Measurements from ENCODE around the gene NUP210. TPM values are rescaled to one million over a fixed set of nuclear protein-coding genes. Genes with fewer than 3 reads are reported as not detected.

Gene NUP210
- total RNA-seq, 1 experiment from 2014 or later, result 8.4 TPM

GRCh38 chr3:13280811-13281506, 139.2 kb downstream of the NUP210 start:
- Mint-ChIP-seq H3K4me3 (ENCODE audit: unreplicated experiment) (no peak overlapping the region), H3K27me3 (ENCODE audit: insufficient read depth, unreplicated experiment) (peaks cover 25% of the 10 kb centered on the region), H3K4me1 (ENCODE audit: insufficient read depth, unreplicated experiment) (no peaks in the 10 kb centered on the region), H3K9me3 (ENCODE audit: unreplicated experiment) (peaks cover 10% of the 10 kb centered on the region), H3K36me3 (ENCODE audit: insufficient read depth, unreplicated experiment) (no peaks in the 10 kb centered on the region), H3K27ac (ENCODE audit: low read depth, unreplicated experiment) (no peak overlapping the region)
- ChIA-PET CTCF (interaction anchor here (0.7 kb wide), 1 partner anchor 26 kb away, joined by 3 read pairs; no protein-coding TSS in a partner anchor), POLR2A (no interaction called here)
- no TSS peak for BruUV-seq (replicated peaks)
- intact Hi-C loops (cut with micrococcal nuclease), result no loop called here
- DNase-seq (ENCODE audit: unreplicated experiment), result no peak
- no peak for TF ChIP-seq CTCF (IDR thresholded peaks at IDR 0.05; ENCODE audit: unreplicated experiment)

- CTCF ChIA-PET, result interaction anchor here (0.7 kb wide), 1 partner anchor 27 kb away, joined by 3 read pairs; no protein-coding TSS in a partner anchor
- H3K4me1 Mint-ChIP-seq (ENCODE audit: insufficient read depth, unreplicated experiment), result no peaks in the 10 kb centered on the region
- H3K9me3 Mint-ChIP-seq (ENCODE audit: unreplicated experiment), result peaks cover 8% of the 10 kb centered on the region
These were observed 139.9 kb downstream of the NUP210 start for GRCh38 chr3:13280122-13280790.

GRCh38 chr3:13279532-13279910, 140.6 kb downstream of the NUP210 start:
- H3K9me3 Mint-ChIP-seq (ENCODE audit: unreplicated experiment), result peaks cover 8% of the 10 kb centered on the region
- no peak overlapping the region for H3K27ac Mint-ChIP-seq (ENCODE audit: low read depth, unreplicated experiment)
- no peak for TF ChIP-seq CTCF (IDR thresholded peaks at IDR 0.05; ENCODE audit: unreplicated experiment)
- H3K4me3 Mint-ChIP-seq (ENCODE audit: unreplicated experiment), result no peak overlapping the region
- ChIA-PET POLR2A (no interaction called here), CTCF (no interaction called here)
- no peaks in the 10 kb centered on the region for H3K4me1 Mint-ChIP-seq (ENCODE audit: insufficient read depth, unreplicated experiment)
- BruUV-seq (replicated peaks), result no TSS peak
- intact Hi-C loops (cut with micrococcal nuclease), result no loop called here
- H3K36me3 Mint-ChIP-seq (ENCODE audit: insufficient read depth, unreplicated experiment), result no peaks in the 10 kb centered on the region
- DNase-seq (ENCODE audit: unreplicated experiment), result no peak
- H3K27me3 Mint-ChIP-seq (ENCODE audit: insufficient read depth, unreplicated experiment), result peaks cover 25% of the 10 kb centered on the region

More at GRCh38 chr3:13280122-13280790, 139.9 kb downstream of the NUP210 start:
- H3K36me3 Mint-ChIP-seq (ENCODE audit: insufficient read depth, unreplicated experiment), result no peaks in the 10 kb centered on the region
- no peak for DNase-seq (ENCODE audit: unreplicated experiment)
- H3K4me3 Mint-ChIP-seq (ENCODE audit: unreplicated experiment), result no peak overlapping the region
- BruUV-seq (replicated peaks), result no TSS peak
- no peak for TF ChIP-seq CTCF (IDR thresholded peaks at IDR 0.05; ENCODE audit: unreplicated experiment)
- peaks cover 25% of the 10 kb centered on the region for H3K27me3 Mint-ChIP-seq (ENCODE audit: insufficient read depth, unreplicated experiment)
- POLR2A ChIA-PET, result no interaction called here
- intact Hi-C loops (cut with micrococcal nuclease), result no loop called here
- H3K27ac Mint-ChIP-seq (ENCODE audit: low read depth, unreplicated experiment), result no peak overlapping the region

GRCh38 chr3:13278783-13279531, 141.2 kb downstream of the NUP210 start:
- ChIA-PET POLR2A (no interaction called here), CTCF (no interaction called here)
- no TSS peak for BruUV-seq (replicated peaks)
- no peak for DNase-seq (ENCODE audit: unreplicated experiment)
- intact Hi-C loops (cut with micrococcal nuclease), result no loop called here
- Mint-ChIP-seq H3K9me3 (ENCODE audit: unreplicated experiment) (peaks cover 2% of the 10 kb centered on the region), H3K4me3 (ENCODE audit: unreplicated experiment) (no peak overlapping the region), H3K36me3 (ENCODE audit: insufficient read depth, unreplicated experiment) (no peaks in the 10 kb centered on the region), H3K27ac (ENCODE audit: low read depth, unreplicated experiment) (no peak overlapping the region), H3K4me1 (ENCODE audit: insufficient read depth, unreplicated experiment) (no peaks in the 10 kb centered on the region), H3K27me3 (ENCODE audit: insufficient read depth, unreplicated experiment) (peaks cover 25% of the 10 kb centered on the region)
- TF ChIP-seq CTCF (IDR thresholded peaks at IDR 0.05; ENCODE audit: unreplicated experiment), result no peak

Measured in MCF 10A (cell line).